ENCODE measurements around the gene MSN. TPM values are rescaled to one million over a fixed set of nuclear protein-coding genes. Genes with fewer than 3 reads are reported as not detected.

MSN gene
- total RNA-seq, 1 experiment from 2014 or later = 361 TPM

- Histone ChIP-seq H3K27me3 (ENCODE audit: low read length) (no peaks in the 10 kb centered on the region), H4K20me1 (ENCODE audit: insufficient read depth, low read depth, low read length) (no peaks in the 10 kb centered on the region), H2AFZ (ENCODE audit: low read length) (no peak overlapping the region), H3K9me3 (ENCODE audit: low read length) (no peaks in the 10 kb centered on the region), H3K36me3 (ENCODE audit: insufficient read depth, low read length) (peaks cover 22% of the 10 kb centered on the region), H3K9ac (ENCODE audit: low read length) (no peak overlapping the region), H3K27ac (ENCODE audit: low read length) (no peak overlapping the region), H3K4me3 (ENCODE audit: low read length) (no peak overlapping the region), H3K4me2 (ENCODE audit: low read depth, low read length, poor library complexity, severe bottlenecking) (no peak overlapping the region), H3K79me2 (ENCODE audit: low read length) (no peaks in the 10 kb centered on the region), H3K4me1 (ENCODE audit: low read length) (no peaks in the 10 kb centered on the region), H3K9me2 (replicated peaks; ENCODE audit: insufficient read depth, low read length) (no peaks in the 10 kb centered on the region)
- no peak for DNase-seq
These were observed 74.4 kb downstream of the MSN start for GRCh38 chrX:65741823-65742222.

- Histone ChIP-seq H3K4me1 (ENCODE audit: low read length) (no peaks in the 10 kb centered on the region), H3K9me2 (replicated peaks; ENCODE audit: insufficient read depth, low read length) (no peaks in the 10 kb centered on the region), H3K27ac (ENCODE audit: low read length) (no peak overlapping the region), H3K4me2 (ENCODE audit: low read depth, low read length, poor library complexity, severe bottlenecking) (no peak overlapping the region), H3K4me3 (ENCODE audit: low read length) (no peak overlapping the region), H3K27me3 (ENCODE audit: low read length) (no peaks in the 10 kb centered on the region), H3K36me3 (ENCODE audit: insufficient read depth, low read length) (peaks cover 12% of the 10 kb centered on the region), H4K20me1 (ENCODE audit: insufficient read depth, low read depth, low read length) (no peaks in the 10 kb centered on the region), H2AFZ (ENCODE audit: low read length) (no peak overlapping the region), H3K9me3 (ENCODE audit: low read length) (no peaks in the 10 kb centered on the region), H3K9ac (ENCODE audit: low read length) (no peak overlapping the region), H3K79me2 (ENCODE audit: low read length) (no peaks in the 10 kb centered on the region)
- no peak for DNase-seq
These were observed 77.5 kb downstream of the MSN start for GRCh38 chrX:65744965-65745364.

GRCh38 chrX:65745427-65745826 is 78.0 kb downstream of the MSN start:
- H3K9me2 ChIP-seq (replicated peaks; ENCODE audit: insufficient read depth, low read length) = no peaks in the 10 kb centered on the region
- peaks cover 8% of the 10 kb centered on the region; the same call in 1 of the 2 replicates for H3K36me3 ChIP-seq (ENCODE audit: insufficient read depth, low read length)
- H3K9me3 ChIP-seq (ENCODE audit: low read length) = no peaks in the 10 kb centered on the region
- H3K27ac ChIP-seq (ENCODE audit: low read length) = no peak overlapping the region
- no peak overlapping the region for H3K4me2 ChIP-seq (ENCODE audit: low read depth, low read length, poor library complexity, severe bottlenecking)
- H3K79me2 ChIP-seq (ENCODE audit: low read length) = no peaks in the 10 kb centered on the region
- H3K27me3 ChIP-seq (ENCODE audit: low read length) = no peaks in the 10 kb centered on the region
- no peaks in the 10 kb centered on the region for H4K20me1 ChIP-seq (ENCODE audit: insufficient read depth, low read depth, low read length)
- H3K9ac ChIP-seq (ENCODE audit: low read length) = no peak overlapping the region
- H3K4me1 ChIP-seq (ENCODE audit: low read length) = no peaks in the 10 kb centered on the region
- H2AFZ ChIP-seq (ENCODE audit: low read length) = no peak overlapping the region
- no peak for DNase-seq
- H3K4me3 ChIP-seq (ENCODE audit: low read length) = no peak overlapping the region

GRCh38 chrX:65745992-65746391 is 78.5 kb downstream of the MSN start:
- Histone ChIP-seq H3K9me3 (ENCODE audit: low read length) (no peaks in the 10 kb centered on the region), H2AFZ (ENCODE audit: low read length) (no peak overlapping the region), H3K27me3 (ENCODE audit: low read length) (no peaks in the 10 kb centered on the region), H3K9me2 (replicated peaks; ENCODE audit: insufficient read depth, low read length) (no peaks in the 10 kb centered on the region), H4K20me1 (ENCODE audit: insufficient read depth, low read depth, low read length) (no peaks in the 10 kb centered on the region), H3K4me1 (ENCODE audit: low read length) (no peaks in the 10 kb centered on the region), H3K36me3 (ENCODE audit: insufficient read depth, low read length) (peaks cover 8% of the 10 kb centered on the region; the same call in 1 of the 2 replicates), H3K4me3 (ENCODE audit: low read length) (no peak overlapping the region), H3K79me2 (ENCODE audit: low read length) (no peaks in the 10 kb centered on the region), H3K4me2 (ENCODE audit: low read depth, low read length, poor library complexity, severe bottlenecking) (no peak overlapping the region), H3K27ac (ENCODE audit: low read length) (no peak overlapping the region), H3K9ac (ENCODE audit: low read length) (no peak overlapping the region)
- no peak for DNase-seq

- Histone ChIP-seq H4K20me1 (ENCODE audit: insufficient read depth, low read depth, low read length) (no peaks in the 10 kb centered on the region), H3K27me3 (ENCODE audit: low read length) (no peaks in the 10 kb centered on the region), H3K27ac (ENCODE audit: low read length) (no peak overlapping the region), H3K9ac (ENCODE audit: low read length) (no peak overlapping the region), H3K36me3 (ENCODE audit: insufficient read depth, low read length) (no peaks in the 10 kb centered on the region), H3K4me2 (ENCODE audit: low read depth, low read length, poor library complexity, severe bottlenecking) (no peak overlapping the region), H2AFZ (ENCODE audit: low read length) (no peak overlapping the region), H3K9me3 (ENCODE audit: low read length) (no peaks in the 10 kb centered on the region), H3K4me3 (ENCODE audit: low read length) (no peak overlapping the region), H3K4me1 (ENCODE audit: low read length) (no peaks in the 10 kb centered on the region), H3K79me2 (ENCODE audit: low read length) (no peaks in the 10 kb centered on the region), H3K9me2 (replicated peaks; ENCODE audit: insufficient read depth, low read length) (no peaks in the 10 kb centered on the region)
- DNase-seq = no peak
These were observed 83.4 kb downstream of the MSN start for GRCh38 chrX:65750674-65751469.

GRCh38 chrX:65751519-65751918 is 84.1 kb downstream of the MSN start:
- Histone ChIP-seq H3K9me2 (replicated peaks; ENCODE audit: insufficient read depth, low read length) (no peaks in the 10 kb centered on the region), H2AFZ (ENCODE audit: low read length) (no peak overlapping the region), H3K4me1 (ENCODE audit: low read length) (no peaks in the 10 kb centered on the region), H3K79me2 (ENCODE audit: low read length) (no peaks in the 10 kb centered on the region), H3K36me3 (ENCODE audit: insufficient read depth, low read length) (no peaks in the 10 kb centered on the region), H3K27me3 (ENCODE audit: low read length) (no peaks in the 10 kb centered on the region), H3K9me3 (ENCODE audit: low read length) (no peaks in the 10 kb centered on the region), H3K9ac (ENCODE audit: low read length) (no peak overlapping the region), H3K27ac (ENCODE audit: low read length) (no peak overlapping the region), H4K20me1 (ENCODE audit: insufficient read depth, low read depth, low read length) (no peaks in the 10 kb centered on the region), H3K4me2 (ENCODE audit: low read depth, low read length, poor library complexity, severe bottlenecking) (no peak overlapping the region), H3K4me3 (ENCODE audit: low read length) (no peak overlapping the region)
- DNase-seq = no peak

- H3K27me3 ChIP-seq (ENCODE audit: low read length) = no peaks in the 10 kb centered on the region
- DNase-seq = no peak
- H2AFZ ChIP-seq (ENCODE audit: low read length) = no peak overlapping the region
- no peak overlapping the region for H3K27ac ChIP-seq (ENCODE audit: low read length)
- no peaks in the 10 kb centered on the region for H3K9me3 ChIP-seq (ENCODE audit: low read length)
- no peak overlapping the region for H3K9ac ChIP-seq (ENCODE audit: low read length)
- no peak overlapping the region for H3K4me3 ChIP-seq (ENCODE audit: low read length)
- no peak overlapping the region for H3K4me2 ChIP-seq (ENCODE audit: low read depth, low read length, poor library complexity, severe bottlenecking)
- no peaks in the 10 kb centered on the region for H3K36me3 ChIP-seq (ENCODE audit: insufficient read depth, low read length)
- H4K20me1 ChIP-seq (ENCODE audit: insufficient read depth, low read depth, low read length) = no peaks in the 10 kb centered on the region
- no peaks in the 10 kb centered on the region for H3K9me2 ChIP-seq (replicated peaks; ENCODE audit: insufficient read depth, low read length)
- H3K79me2 ChIP-seq (ENCODE audit: low read length) = no peaks in the 10 kb centered on the region
- no peaks in the 10 kb centered on the region for H3K4me1 ChIP-seq (ENCODE audit: low read length)
These were observed 84.8 kb downstream of the MSN start for GRCh38 chrX:65752294-65752693.

GRCh38 chrX:65755786-65756185 is 88.3 kb downstream of the MSN start:
- no peak overlapping the region for H2AFZ ChIP-seq (ENCODE audit: low read length)

More at GRCh38 chrX:65755786-65756185, 88.3 kb downstream of the MSN start:
- Histone ChIP-seq H3K4me2 (ENCODE audit: low read depth, low read length, poor library complexity, severe bottlenecking) (no peak overlapping the region), H3K4me3 (ENCODE audit: low read length) (no peak overlapping the region), H3K27me3 (ENCODE audit: low read length) (no peaks in the 10 kb centered on the region), H3K27ac (ENCODE audit: low read length) (no peak overlapping the region), H3K4me1 (ENCODE audit: low read length) (no peaks in the 10 kb centered on the region), H3K9ac (ENCODE audit: low read length) (no peak overlapping the region), H3K36me3 (ENCODE audit: insufficient read depth, low read length) (no peaks in the 10 kb centered on the region), H3K9me3 (ENCODE audit: low read length) (no peaks in the 10 kb centered on the region), H3K9me2 (replicated peaks; ENCODE audit: insufficient read depth, low read length) (no peaks in the 10 kb centered on the region), H4K20me1 (ENCODE audit: insufficient read depth, low read depth, low read length) (no peaks in the 10 kb centered on the region), H3K79me2 (ENCODE audit: low read length) (no peaks in the 10 kb centered on the region)
- DNase-seq = no peak
